HG03045 (cell line): ENCODE data around the gene ICA1L.
"Not testable (repeated sequence)": the region's sequence is repeated elsewhere in the genome, so short reads cannot be mapped to it uniquely, and the experiment has no call there.

Source experiments
- ATAC-seq: cut with Tn5 transposase; IDR thresholded peaks from one replicate; pipeline ENCODE4 v1.9.1; 2021; ENCODE audit warnings: mild to moderate bottlenecking, moderate library complexity; ENCODE audit not compliant: unreplicated experiment

ICA1L gene

DNA sequence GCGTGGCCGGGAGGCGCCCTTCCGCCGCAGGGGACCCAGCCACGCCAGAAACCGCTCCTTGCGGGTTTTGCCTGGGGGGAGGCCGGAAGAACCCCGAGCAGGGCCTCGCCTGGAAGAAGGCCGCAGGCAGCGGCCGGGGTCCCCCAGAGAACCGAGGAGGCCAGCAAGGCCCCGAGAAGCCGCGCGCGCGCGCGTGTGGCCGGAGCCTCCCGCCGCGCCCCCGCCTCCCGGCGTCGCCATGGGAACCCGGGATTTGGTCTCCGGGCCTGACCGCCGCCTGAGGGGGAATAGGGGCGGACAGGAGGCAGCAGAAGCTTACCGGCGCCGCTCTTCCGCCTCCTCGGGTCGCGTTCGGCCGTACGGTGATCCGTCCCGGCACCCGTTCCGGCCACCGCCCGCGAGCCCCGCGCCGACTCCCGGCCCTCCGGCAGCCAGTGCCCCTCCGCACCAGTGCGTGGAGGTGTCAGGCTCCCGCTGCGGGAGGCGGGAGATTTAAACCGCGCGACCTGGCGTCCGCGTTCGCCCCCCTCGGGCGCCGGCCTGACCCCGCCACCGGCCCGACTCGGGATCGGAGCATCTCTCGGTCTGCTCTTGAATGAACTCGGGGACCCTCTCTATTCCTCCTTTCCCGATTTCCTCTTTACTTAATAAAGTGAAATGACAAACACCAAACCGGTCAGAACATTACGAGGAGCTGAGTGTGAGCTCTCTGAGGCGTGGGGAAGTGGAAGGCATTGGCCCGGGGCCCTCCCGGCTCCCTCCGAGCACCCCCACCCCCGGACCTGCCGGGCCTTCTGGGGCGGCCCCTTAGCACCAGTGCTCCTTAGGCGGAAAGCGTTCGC lies at the start of gene ICA1L:
TSS of gene ICA1L (minus strand) at position 467 of the 842 bp plus-strand sequence. CDS start 42,757 bp downstream, outside the sequence.
- ATAC-seq, result peak; percentile 66

DNA sequence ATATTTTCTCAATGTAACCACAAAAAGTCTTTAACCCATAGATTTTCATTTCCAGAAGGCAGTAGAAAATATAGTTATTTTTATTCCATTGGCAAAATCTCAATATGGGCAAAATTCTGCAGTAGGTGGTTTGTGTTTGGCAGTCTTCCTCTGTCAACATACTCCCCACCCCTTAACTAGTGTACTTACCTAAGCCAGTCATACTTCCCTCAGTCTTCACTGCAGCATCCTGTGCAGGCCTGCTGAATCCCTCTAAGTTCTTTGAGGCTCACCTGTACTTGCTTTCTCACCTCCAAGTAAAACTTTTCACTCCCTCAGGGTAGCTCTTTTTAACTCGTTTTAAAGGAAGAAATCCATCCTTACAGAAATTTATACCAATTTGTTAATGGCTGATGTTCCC lies 47.3 kb upstream of the ICA1L start:
- ATAC-seq, result no peak

DNA sequence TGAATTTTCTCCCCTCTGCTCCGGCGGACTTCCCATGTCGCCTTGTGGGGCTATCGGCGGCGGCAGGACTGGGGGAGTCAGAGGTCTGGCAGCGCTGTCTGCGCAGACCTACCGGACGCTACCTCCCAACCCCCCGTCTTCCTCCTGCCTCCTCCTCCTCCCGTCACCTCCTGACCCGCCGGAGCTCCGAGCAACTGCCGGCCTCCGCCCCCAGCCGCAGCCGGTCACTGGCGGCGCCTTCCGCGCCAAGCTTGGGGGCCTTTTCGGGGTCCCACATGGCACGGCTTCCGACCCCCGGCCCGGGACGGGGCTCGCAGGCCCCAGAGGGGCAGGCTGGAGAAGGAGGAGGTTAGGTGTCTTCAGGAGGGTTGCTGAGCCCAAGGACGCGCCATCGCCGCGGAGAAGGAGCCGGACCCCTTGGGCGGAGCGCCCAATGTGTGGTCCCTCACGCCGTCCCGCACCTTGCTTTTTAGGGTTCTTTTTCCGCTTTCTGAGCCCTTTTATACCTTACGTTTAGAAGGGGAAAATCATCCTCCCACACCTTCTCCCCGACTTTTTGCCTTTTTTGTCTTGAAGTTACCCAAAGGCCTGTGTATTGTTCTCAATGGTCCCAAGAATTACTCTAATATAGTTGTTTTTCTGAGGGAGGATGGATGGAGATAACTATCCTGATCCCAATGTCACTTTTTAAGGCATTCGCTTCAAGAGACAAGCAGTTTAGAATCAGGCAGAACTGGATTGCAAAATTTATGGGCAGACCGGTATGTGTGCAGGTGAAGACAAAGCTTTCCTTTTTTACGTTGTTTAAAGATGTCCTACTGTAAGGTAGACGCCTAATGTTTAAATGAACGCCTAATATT lies 41.0 kb upstream of the ICA1L start:
- peak; percentile 68 for ATAC-seq

DNA sequence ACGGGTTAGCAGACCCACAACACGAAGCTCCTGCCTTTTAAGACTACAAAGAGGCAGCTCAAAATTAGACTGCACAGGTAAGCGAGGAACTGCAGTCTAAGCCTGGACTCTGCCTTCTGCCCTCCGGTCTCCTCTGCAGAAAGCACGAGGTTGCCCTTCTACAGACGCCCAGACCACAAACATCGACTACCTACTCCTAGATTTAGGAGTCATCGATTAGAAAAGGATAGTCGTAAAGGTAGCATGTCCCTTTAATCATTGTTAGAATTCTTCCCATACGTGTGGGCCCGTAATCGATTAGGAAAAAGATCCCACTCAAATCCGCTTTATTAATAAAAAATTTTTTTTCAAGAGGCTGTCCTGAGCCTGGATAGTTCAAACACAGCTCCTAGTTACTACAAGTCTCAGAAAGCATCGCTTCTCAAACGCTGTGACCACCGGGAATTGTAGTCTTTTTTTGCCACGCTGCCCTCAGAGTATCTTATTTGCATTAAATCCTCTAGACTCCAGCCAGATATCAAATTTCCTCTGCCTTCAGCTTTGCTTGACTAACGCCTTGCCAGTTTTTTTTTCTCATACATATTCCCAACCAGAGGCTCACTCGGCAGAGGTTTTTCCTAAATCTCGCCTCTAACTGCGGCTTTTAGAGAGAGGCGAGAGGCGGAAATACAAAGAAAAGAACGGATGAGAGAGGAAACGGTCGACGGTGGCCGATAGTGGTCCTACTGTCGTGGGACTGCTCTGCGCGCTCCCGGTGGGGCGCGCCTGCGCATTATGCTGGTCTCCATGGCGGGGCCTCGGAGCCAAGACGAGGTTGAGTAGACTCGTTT lies 40.2 kb upstream of the ICA1L start, which contains the start of the genes CARF and WDR12:
TSS of gene CARF (plus strand) at position 764 of the 830 bp plus-strand sequence. CDS start 29,628 bp downstream, outside the sequence.
TSS of gene WDR12 (minus strand) at position 162 of the 830 bp plus-strand sequence. CDS start 197 bp downstream, outside the sequence.
- ATAC-seq, result peak; percentile 80

DNA sequence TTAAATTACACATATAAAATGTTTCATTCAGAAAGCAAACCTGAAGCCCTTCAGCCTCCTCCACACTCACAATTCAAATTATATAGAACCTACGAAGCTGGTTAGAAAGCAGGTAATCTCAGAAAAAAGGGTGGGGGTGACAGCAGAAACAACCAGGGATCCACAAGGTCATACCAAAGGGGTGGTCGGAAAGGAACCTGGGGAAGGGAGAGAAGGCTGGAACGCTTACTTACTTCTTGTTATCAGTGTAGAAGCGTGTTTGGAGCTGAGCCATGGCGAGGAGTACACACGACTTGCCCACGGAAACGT lies 39.6 kb upstream of the ICA1L start:
- ATAC-seq, result peak; percentile 25

DNA sequence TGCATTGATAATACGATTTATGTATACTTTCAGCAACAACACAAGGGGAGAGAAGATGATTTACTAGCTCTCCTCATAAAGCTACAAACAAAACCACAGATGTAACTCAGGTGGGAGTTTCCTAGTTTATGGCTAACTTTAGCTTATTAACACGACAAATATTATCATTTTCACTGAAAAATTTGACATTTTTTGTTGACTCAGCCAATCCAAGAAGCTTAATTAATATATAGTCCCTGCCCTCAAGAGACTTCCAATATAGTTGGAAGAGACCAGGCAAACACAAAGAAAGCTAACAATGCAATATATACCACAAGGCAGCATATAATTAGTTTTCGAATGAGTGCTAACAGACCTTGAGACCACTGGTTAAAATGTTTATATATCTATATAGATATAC lies 39.1 kb upstream of the ICA1L start:
- no peak for ATAC-seq

DNA sequence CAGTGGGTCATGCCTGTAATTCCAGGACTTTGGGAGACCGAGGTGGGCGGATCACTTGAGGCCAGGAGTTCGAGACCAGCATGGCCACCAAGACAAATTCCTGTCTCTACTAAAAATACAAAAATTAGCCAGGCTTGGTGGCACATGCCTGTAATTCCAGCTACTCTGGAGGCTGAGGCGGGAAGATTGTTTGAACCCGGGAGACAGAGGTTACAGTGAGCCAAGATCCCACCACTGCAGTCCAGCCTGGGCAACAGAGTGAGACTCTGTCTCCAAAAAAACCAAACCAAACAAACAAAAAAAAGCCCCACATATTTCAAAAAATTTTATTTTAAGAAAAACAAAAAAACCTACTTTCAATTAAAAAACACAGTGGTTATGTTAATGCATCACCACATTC lies 38.7 kb upstream of the ICA1L start:
- ATAC-seq, result not testable (repeated sequence)

DNA sequence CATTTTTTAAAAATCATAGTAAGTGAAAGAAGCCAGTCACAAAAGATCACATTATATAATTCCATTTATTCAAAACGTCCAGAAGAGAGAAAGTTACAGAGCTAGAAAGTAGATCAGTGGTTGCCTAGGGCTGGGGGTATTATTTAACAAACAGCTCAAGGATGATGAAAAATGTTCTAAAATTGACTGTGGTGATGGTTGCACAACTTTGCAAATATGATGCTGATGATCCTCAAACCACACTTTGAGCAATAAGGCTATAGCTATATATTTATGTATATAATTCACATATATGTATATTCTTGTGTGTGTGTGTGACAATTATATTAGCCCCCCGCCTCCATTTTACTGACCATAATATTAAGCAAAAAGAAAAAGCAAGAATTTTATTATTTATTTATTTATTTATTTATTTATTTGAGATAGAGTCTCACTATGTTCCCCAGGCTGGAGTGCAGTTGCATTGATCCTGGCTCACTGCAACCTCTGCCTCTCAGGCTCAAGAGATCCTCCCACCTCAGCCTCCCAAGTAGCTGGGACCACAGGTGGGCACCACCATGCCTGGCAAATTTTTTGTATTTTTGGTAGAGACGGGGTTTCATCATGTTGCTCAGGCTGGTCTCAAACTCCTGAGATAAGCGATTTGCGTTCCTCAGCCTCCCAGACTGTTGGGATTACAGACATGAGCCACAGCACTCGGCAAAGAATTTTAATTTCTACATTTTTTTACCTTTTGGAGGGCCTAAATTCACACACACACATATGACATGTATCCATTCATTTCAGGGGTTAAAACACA lies 38.0 kb upstream of the ICA1L start:
- ATAC-seq, result no peak

DNA sequence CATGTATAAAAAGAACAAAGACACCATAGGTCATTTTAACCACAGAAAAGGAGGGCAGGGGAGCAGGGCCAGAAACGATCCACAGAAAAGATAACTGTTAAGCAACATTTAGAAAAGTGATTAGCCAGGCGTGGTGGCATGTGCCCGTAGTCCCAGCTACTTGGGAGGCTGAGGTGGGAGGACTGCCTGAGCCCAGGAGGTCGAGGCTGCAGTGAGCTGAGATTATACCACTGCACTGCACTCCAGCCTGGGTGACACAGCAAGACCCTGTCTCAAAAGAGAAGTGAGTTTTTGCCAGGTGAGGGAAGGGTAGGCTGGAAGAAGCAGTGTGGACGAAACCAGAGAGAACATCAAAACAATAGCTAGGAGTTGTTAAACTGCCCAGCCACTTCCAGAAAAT lies 36.6 kb upstream of the ICA1L start:
- no peak for ATAC-seq

DNA sequence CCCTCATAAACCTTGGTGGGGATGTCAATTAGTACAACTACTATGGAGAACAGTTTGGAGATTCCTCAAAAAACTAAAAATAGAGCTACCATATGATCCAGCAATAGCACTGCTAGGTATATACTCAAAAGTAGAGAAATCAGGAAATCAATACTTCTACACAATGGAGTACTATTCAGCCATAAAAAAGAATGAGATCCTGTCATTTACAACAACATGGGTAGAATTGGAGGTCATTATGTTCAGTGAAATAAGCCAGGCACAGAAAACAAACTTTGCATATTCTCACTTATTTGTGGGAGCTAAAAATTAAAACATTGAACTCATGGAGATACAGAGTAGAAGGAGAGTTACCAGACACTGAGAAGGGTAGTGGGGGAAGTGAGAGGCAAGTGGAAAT lies 33.9 kb upstream of the ICA1L start:
- ATAC-seq, result not testable (repeated sequence)

DNA sequence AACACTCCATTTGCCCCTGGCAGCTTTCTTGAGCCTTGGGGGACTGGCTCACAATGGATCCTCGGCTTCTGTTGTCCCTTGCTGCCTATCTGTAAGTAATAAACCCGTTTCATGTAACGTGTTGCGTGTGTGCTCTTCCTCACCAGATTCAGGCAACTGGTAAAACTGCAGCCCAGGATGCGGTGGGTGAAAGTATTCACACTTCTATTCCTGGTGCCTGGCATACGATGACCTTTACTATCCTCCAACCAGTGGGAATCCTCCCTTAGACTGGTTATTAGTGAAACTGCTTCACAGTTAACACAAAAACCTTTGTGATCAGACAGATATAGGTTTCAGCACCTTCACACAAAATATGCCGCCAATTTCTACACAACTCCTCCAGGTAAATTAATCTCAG lies 13.6 kb upstream of the ICA1L start:
- ATAC-seq, result no peak

DNA sequence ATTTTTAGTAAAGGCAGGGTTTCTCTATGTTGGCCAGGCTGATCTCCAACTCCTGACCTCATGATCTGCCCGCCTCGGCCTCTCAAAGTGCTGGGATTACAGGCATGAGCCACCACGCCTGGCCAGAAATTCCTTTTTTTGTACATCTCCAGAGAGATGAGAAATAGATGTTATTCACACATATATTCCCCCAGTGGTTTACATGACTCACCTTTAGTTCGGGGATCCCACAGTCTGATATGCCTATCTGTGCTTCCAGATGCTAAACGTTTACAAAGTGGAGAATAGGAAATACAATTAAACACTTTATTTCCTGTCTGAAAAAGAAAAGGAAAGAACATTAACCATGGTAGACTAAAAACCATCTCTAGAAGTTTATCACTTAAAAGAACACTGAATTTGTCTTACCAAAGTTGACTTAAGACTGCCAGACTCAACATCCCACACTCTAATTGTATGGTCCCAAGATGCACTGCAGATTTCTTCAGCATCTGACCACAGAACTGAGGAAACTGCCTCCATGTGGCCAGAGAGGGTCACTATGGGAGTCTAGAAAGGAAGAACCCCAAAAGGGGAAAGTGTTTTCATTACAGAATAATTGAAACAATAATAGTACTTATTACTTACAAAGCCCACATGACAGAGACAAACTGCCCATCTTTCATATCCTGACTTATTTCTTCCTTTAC lies 12.6 kb upstream of the ICA1L start:
- no peak for ATAC-seq

DNA sequence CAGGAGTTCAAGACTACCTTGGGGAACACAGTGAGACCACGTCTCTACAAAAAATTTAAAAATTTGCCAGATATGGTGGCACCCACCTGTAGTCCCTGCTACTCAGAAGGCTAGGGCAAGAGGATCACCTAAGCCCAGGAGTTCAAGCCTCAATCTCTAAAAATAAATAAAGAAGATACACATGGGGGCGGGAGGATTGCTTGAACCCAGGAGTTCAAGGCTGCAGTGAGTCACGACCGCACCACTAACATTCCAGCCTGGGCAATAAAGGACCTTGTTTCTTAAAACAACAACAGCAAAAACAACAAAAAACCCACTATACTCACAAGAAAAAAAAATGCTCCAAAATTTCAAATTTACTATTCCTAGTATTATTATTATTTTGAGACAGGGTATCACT lies 10.0 kb upstream of the ICA1L start:
- no peak for ATAC-seq

DNA sequence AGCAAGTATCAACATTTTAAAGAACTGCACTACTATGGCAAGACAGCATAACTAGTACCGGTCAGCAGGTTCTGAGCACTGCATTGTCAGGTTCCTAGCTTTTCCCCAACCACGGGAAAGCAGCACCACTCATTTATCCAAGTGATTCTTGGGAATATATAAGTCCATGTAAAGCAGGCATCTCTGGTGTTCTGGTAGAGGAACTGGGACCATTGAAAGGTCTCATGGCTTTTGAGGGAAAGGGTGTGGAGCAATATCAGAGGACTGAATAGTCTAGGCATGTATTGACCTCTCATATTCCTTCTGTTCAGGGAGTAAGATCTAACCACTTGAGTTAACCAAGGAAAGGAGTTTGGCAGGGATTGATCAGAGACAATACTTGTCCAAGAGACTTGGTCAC lies 6.1 kb upstream of the ICA1L start:
- no peak for ATAC-seq

DNA sequence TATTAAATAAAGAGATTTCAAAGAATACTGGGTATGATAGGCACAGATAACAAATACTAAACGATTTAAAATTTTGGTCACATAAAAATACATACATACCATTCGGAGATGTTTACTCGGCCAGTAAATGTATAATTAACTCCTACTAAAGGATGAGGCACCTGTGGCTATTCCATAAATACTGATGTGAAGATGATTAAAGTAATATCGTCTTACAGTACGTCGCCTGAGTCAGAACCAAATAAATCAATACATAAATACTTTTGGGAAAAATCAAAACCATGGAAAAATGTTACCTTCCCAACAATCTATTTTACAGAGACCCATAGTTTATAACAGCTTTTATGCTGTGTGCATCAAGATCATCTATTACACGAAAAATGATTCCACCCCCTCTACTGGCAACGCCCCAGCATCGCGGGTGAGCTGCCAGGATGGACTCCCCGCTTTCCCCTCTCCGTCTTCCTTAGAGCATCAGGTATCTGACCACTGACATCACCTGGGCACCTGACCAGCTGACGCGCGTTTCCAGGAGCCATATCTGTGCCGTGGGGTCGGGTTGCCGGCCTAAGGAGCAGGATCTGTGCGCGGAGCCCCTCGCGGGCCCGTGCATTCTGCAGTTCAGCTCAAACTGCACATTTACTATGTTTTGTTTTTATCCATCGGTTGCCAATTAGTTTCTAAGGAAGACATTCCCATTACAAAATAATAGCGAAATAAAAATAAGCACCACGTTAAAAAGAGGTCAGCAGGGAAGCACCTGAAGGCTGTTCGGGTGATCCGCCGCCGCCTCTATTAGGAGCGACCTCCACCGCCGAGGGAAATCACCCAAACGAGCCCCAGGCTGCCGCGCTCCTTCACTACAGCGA lies 901 bp downstream of the ICA1L start:
- peak; percentile 78 for ATAC-seq

DNA sequence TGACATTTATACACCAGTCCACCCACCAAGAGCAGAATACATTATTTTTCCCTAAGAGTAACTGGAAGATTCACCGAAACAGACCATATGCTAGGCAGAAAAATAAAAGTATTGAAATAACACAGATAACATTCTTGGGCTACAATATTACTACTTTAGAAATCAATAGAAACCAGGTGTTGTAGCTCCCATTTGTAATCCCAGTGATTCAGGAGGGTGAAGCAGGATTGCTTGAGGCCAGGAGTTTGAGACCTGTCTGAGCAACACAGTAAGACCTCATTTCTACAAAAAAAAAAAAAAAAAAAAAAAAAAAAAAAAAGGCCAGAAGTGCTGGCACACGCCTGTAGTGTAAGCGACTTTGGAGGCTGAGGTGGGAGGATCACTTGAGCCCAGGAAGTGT lies 9.6 kb downstream of the ICA1L start:
- no peak for ATAC-seq

DNA sequence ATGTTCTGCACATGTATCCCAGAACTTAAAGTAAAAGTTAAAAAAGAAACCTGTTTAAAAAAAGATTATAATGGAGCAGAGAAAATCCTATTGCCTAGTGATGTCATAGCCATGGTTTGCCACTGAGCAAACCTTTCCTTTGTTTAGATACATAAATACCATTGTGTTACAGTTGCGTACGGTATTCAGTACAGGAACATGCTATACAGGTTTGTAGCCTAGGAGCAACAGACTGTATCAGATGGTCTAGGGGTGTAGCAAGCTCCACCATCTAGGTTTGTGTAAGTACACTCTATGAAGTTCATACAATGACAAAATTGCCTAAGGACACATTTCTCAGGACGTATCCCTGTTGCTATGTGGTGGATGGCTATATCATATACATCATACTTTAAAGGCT lies 13.0 kb downstream of the ICA1L start:
- ATAC-seq, result no peak

DNA sequence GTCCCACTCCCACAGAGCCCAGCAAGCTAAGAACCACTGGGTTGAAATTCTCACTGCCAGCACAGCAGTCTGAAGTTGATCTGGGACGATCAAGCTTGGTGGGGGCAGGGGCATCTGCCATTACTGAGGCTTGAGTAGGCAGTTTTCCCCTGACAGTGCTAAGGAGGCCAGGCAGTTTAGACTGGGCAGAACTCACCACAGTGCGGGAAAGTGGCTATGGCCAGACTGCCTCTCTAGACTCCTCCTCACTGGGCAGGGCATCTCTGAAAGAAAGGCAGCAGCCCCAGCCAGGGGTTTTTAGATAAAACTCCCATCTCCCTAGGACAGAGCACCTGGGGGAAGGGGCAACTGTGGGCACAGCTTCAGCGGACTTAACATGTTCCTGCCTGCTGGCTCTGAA lies 22.2 kb downstream of the ICA1L start:
- not testable (repeated sequence) for ATAC-seq

DNA sequence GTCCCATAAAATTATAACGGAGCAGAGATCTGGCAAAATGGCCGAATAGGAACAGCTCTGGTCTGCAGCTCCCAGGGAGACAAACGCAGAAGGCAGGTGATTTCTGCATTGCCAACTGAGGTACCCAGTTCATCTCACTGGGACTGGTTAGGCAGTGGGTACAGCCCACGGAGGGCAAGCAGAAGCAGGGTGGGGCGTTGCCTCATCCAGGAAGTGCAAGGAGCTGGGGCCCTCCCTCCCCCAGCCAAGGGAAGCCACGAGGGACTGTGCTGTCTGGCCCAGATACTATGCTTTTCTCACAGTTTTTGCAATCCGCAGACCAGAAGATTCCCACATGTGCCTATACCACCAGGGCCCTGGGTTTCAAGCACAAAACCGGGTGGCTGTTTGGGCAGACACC lies 22.8 kb downstream of the ICA1L start:
- no peak for ATAC-seq
